Stimulated activated CD4-positive, alpha-beta T cell treated with anti-CD3 and anti-CD28 coated beads, Interleukin-1b, Interleukin-23, amount 100 ng/mL, for 4 hours (primary cell): ENCODE results near the gene PTPN20.

ENCODE experiments used
- DNase-seq, 2 donors: peaks; one replicate each; pipeline ENCODE4 v3.0.0-alpha.2; 2020; ENCODE audit warnings: low read depth in 2 of 2

The PTPN20 gene

GRCh38 chr10:47033541-47034270 is 122.5 kb downstream of the PTPN20 start:
- no peak for DNase-seq

- DNase-seq: no peak
Measured at GRCh38 chr10:47034441-47035051, 123.3 kb downstream of the PTPN20 start.

DNA sequence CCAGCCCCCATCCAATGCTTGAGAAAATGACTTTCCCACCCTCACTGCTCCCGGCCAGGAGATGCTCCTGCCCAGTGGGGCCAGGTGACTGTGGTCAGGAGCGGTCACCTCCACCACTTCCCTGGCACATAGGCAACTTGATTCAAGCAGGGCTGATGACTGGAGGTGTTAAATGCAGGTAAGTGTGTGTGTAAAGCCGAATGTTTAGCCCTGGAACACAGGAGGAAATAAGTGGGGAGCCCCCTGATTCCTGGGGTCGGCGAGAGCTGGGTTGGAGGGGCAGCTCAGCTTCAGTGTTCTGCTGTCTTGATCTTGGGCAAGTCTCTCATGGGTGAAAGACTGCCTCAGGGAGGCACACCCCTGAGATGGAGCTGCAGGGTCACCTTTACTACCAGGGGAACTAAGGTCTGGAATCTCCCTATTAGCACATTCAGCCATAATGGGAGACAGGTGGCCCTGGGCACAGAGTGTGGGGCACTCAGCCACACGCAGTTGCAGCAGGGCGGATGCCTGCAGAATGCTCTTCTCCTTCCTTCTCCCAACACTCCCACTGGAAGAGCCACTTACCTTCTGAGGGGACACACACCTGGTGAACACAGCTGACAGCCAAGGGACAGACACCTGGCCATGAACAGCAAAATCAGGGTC is 124.1 kb downstream of the PTPN20 start:
- no peak for DNase-seq

- no peak for DNase-seq
Measured at GRCh38 chr10:47035819-47036337, 124.7 kb downstream of the PTPN20 start.

GRCh38 chr10:47036771-47037170 is 125.5 kb downstream of the PTPN20 start:
- no peak for DNase-seq

GRCh38 chr10:47037654-47038425 is 126.6 kb downstream of the PTPN20 start:
- no peak for DNase-seq

DNA sequence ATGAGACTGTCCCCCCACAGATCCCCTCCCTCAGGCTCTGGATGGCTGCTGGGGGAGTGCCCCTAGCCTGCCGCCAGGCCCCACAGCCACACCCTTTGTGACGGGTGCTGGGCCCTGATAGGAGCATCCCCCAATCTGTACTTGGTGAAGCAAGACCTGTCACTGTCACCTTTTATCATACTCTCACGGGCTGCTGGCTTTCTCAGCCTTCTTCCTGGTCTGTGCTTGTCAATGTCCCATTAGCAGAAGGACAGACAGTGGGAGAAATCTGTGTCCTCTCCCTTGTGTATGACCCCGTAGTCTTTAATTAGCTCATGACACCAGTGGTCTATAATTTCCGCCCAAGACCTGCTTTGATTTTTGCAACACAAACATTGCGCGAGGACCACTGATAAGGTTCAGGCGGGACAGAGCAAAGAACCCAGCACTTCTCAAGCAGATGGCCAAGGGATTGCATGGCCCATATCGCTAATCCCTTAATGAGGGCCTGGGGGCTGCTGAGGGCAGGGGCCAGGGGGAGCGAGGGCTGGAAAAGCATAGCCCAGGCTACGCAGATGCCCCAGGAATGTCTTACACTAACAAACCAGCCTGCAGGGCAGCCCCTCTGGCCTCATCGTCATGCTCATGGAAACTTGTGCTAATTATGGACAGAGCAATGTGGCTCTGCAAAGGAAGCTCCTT is 127.8 kb downstream of the PTPN20 start:
- DNase-seq: no peak

GRCh38 chr10:47039562-47039913 is 128.3 kb downstream of the PTPN20 start:
- DNase-seq: no peak

GRCh38 chr10:47040041-47040491 is 128.8 kb downstream of the PTPN20 start:
- DNase-seq: no peak

DNA sequence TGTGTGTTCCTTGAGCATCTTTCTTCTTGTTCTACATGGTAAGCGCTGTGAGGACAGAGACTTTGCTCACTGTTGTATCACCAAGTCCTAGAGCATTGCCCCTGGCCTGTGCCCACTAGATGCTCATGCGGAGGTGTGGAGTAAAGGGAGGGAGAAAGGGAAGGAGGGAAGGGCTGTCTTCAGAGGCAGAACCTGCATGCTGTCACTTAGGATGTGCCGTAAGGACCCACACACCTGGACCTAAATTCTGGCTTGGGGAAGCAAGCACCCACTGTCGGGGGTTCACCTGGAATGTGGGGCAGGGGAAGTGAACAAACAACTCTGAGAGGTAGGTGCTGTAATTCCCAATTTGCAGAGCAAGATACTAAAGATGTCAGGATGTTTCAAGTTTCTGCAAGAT is 129.5 kb downstream of the PTPN20 start:
- no peak for DNase-seq

DNA sequence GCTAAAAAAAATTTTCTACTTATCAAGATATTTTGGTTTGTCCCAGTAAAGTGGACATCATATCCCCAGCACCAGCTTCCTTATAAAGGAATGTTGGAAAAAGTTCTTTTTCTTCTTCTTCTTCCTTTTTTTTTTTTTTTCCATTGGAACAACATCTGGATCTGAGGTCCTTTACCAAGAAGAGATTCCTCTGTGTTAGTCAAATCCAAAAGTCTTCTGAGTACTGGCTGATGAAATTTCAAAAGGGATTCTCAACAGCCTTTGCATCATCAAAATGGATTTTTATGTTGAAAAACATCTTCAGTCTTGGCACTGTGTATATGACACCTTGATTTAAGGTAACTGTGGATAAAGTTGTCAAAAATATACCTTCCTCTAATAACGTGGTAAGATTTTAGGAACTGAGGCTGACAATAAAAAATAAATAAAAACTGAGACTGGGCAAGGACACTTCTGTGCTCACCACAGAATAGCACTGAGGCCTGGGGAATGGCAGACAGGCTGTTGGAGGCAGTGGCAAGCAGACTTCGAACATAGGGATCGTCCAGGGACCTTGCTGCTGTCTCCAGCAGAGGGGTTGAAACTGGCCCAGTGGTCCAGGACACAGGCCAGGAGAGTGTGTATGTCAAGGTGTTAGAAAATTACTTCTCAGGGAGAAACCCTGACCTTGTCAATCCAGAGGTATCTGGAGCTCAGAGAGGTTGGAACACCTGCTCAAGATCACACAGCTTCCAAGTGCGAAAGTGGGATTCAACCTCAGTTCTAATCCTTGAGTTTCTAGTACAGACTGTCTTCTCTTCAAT is 130.4 kb downstream of the PTPN20 start:
- no peak for DNase-seq

- DNase-seq: no peak
Measured at GRCh38 chr10:47042199-47042473, 130.9 kb downstream of the PTPN20 start.

DNA sequence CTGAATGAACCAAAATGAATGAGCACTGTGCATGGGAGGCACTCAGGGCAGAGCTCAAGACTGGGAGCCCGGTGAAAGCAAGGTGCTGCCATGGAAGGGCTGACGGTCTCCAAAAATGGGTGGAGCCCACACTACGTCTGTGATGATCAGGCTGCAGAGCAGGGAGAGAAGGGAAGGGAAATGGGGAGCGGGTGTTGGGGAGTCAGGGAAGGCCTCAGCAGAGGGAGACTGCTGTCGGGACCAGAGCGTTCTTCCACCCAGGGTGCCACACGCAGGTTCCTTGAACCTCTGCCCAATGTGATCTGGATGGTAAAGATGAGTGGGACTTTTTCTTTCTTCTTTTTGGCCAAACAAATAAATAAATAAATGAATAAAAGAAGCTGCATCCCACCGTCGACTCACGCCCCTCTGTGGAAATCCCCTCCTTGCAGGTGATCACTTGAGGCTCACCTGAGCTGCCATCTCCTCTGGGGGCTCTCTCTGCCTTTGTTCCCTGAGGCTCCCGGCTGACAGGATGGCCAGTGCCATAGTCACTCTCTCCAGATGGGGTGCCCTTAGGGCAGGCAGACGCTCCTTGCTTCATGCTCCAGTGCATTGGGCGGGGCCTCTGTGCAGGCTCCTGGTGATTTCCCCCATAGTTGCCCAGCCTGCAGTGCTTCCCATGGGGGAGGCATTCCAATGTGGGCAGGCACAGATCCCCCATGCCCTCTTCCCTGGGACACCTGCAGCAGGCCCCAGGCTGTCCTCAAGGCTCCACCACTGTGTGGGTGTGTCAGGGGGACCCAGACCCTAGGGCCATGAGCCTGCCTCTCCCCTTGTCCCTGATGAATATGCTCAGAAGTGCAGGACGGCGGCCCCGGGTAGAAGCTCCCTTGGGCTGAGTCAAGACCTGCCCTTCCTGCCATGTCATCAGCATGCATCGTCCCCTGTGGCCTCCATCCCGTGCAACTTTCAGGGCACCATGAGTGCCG is 131.8 kb downstream of the PTPN20 start:
- no peak for DNase-seq

DNA sequence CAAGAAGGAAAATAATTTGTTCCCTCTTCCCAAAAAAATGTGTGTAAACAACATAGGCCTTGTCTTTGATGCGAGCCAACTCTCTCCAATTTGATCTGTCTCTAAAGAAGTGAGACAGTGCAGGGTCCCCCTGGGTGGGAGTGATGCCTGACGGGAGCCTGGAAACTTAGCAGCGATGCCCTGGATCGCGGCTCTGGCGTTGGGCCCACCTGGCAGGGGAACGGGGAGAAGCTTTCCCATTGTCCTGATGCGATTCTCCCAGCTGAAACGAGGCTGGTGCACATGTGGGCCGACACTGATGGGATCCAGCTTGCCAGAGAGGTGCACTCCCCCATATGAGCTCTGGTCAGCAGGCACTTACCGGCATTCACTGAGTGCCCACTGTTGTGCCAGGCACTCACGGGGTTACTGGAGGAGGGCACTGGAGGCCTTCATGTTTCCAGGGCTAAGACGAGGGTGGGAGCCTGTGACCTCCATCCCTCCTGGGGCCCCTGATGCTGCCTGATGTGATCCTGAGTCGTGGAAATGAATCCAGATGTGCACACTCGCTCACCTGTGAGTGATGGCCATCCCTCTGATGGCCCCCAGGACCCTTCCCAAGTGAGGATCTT is 132.8 kb downstream of the PTPN20 start:
- no peak for DNase-seq

GRCh38 chr10:47044741-47045140 is 133.5 kb downstream of the PTPN20 start:
- no peak for DNase-seq

- no peak for DNase-seq
Measured at GRCh38 chr10:47045331-47045861, 134.2 kb downstream of the PTPN20 start.

GRCh38 chr10:47046321-47047126 is 135.3 kb downstream of the PTPN20 start:
- no peak for DNase-seq

DNA sequence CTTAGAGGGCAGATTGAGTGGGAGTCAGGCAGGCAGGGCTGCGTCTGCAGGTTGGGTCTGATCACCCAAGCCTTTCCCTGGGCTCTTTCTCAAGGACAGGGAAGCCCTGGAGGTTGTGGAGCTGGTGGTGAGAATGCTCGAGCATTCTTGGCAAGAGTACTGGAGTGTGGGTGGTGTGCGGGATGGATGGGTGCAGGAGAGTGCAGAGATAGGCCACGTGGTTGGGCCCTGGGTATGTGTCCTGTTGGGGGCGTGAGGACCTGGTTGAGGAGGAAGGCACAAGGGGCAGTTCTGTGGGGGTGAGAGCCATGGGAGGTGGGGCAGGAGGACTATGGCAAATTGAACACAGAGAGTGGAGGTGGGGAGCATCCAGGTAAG is 135.9 kb downstream of the PTPN20 start:
- DNase-seq: no peak
